Measurements from ENCODE around the gene PLXND1. TPM values are rescaled to one million over a fixed set of nuclear protein-coding genes. Genes with fewer than 3 reads are reported as not detected.
"Not testable (repeated sequence)": the region's sequence is repeated elsewhere in the genome, so short reads cannot be mapped to it uniquely, and the experiment has no call there.

PLXND1 gene
- total RNA-seq, 1 experiment from 2014 or later: 26.3 TPM

- peak overlapping the region; percentile 82 for H3K27ac Mint-ChIP-seq (ENCODE audit: unreplicated experiment)
- Histone ChIP-seq H3K9me3 (no peaks in the 10 kb centered on the region), H3K4me1 (peaks cover 22% of the 10 kb centered on the region), H3K4me3 (ENCODE audit: low read depth, low read length) (no peak overlapping the region), H3K36me3 (ENCODE audit: control insufficient read depth, insufficient read depth, low read length) (no peaks in the 10 kb centered on the region), H3K27me3 (replicated peaks; ENCODE audit: control insufficient read depth, insufficient read depth, low read length) (no peaks in the 10 kb centered on the region)
- TF ChIP-seq, protein P1, sequence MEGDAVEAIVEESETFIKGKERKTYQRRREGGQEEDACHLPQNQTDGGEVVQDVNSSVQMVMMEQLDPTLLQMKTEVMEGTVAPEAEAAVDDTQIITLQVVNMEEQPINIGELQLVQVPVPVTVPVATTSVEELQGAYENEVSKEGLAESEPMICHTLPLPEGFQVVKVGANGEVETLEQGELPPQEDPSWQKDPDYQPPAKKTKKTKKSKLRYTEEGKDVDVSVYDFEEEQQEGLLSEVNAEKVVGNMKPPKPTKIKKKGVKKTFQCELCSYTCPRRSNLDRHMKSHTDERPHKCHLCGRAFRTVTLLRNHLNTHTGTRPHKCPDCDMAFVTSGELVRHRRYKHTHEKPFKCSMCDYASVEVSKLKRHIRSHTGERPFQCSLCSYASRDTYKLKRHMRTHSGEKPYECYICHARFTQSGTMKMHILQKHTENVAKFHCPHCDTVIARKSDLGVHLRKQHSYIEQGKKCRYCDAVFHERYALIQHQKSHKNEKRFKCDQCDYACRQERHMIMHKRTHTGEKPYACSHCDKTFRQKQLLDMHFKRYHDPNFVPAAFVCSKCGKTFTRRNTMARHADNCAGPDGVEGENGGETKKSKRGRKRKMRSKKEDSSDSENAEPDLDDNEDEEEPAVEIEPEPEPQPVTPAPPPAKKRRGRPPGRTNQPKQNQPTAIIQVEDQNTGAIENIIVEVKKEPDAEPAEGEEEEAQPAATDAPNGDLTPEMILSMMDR (IDR thresholded peaks at IDR 0.05; ENCODE audit: insufficient read depth in 1 of 2, low read depth in 1 of 2, low read length in 1 of 2, severe bottlenecking in 1 of 2, unreplicated experiment in 1 of 2): no peak
- H3K27me3 Mint-ChIP-seq (ENCODE audit: insufficient read depth, unreplicated experiment): no peaks in the 10 kb centered on the region
- no peak overlapping the region for H3K4me3 Mint-ChIP-seq (ENCODE audit: unreplicated experiment)
- no peaks in the 10 kb centered on the region for H3K9me3 Mint-ChIP-seq (ENCODE audit: unreplicated experiment)
- intact Hi-C loops (cut with micrococcal nuclease; ENCODE audit: unreplicated experiment): no loop called here
- BruUV-seq (replicated peaks): no TSS peak
- ChIA-PET POLR2A (no interaction called here), CTCF (no interaction called here)
- peak; percentile 33 to 70 for DNase-seq
- peaks cover 6% of the 10 kb centered on the region for H3K4me1 Mint-ChIP-seq (ENCODE audit: low read depth, unreplicated experiment)
- no peaks in the 10 kb centered on the region for H3K36me3 Mint-ChIP-seq (ENCODE audit: insufficient read depth, unreplicated experiment)
Measured at GRCh38 chr3:129611812-129612533, 5.5 kb upstream of the PLXND1 start.

DNA sequence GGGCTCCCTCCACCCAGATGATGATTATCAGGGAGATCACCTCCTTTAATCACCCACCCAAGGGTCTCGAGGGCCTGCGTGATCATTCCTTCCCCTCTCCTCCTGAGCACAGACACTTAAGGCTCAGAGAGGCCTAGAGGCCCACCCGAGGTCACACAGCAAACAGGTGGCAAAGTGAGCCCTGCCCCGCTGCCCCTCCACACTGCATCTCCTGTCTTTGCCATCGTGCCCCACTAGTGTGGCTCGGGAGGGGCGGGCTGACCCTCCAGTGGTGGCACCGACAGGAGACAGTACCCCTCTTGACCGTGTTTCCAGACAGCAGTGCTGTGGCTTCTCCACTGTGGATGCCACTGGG is 4.9 kb upstream of the PLXND1 start:
- Mint-ChIP-seq H3K4me1 (ENCODE audit: low read depth, unreplicated experiment) (peaks cover 6% of the 10 kb centered on the region), H3K27ac (ENCODE audit: unreplicated experiment) (peak overlapping the region; percentile 82), H3K9me3 (ENCODE audit: unreplicated experiment) (no peaks in the 10 kb centered on the region), H3K4me3 (ENCODE audit: unreplicated experiment) (no peak overlapping the region), H3K36me3 (ENCODE audit: insufficient read depth, unreplicated experiment) (no peaks in the 10 kb centered on the region), H3K27me3 (ENCODE audit: insufficient read depth, unreplicated experiment) (no peaks in the 10 kb centered on the region)
- no peak overlapping the region for H3K4me3 ChIP-seq (ENCODE audit: low read depth, low read length)
- H3K4me1 ChIP-seq: peaks cover 22% of the 10 kb centered on the region
- H3K27me3 ChIP-seq (replicated peaks; ENCODE audit: control insufficient read depth, insufficient read depth, low read length): no peaks in the 10 kb centered on the region
- TF ChIP-seq, protein P1 (IDR thresholded peaks at IDR 0.05; ENCODE audit: insufficient read depth in 1 of 2, low read depth in 1 of 2, low read length in 1 of 2, severe bottlenecking in 1 of 2, unreplicated experiment in 1 of 2): no peak
- no peaks in the 10 kb centered on the region for H3K36me3 ChIP-seq (ENCODE audit: control insufficient read depth, insufficient read depth, low read length)
- ChIA-PET POLR2A (no interaction called here), CTCF (no interaction called here)
- H3K9me3 ChIP-seq: no peaks in the 10 kb centered on the region
- BruUV-seq (replicated peaks): no TSS peak
- DNase-seq: no peak
- intact Hi-C loops (cut with micrococcal nuclease; ENCODE audit: unreplicated experiment): no loop called here

- H3K9me3 ChIP-seq; BruUV-seq (replicated peaks); intact Hi-C loops (cut with micrococcal nuclease; ENCODE audit: unreplicated experiment): not testable (repeated sequence)
Measured at GRCh38 chr3:129610794-129611445, 4.4 kb upstream of the PLXND1 start.

More at GRCh38 chr3:129610794-129611445, 4.4 kb upstream of the PLXND1 start:
- POLR2A ChIA-PET; DNase-seq; H3K4me1 Mint-ChIP-seq (ENCODE audit: low read depth, unreplicated experiment); H3K4me3 Mint-ChIP-seq (ENCODE audit: unreplicated experiment); H3K36me3 ChIP-seq (ENCODE audit: control insufficient read depth, insufficient read depth, low read length); CTCF ChIA-PET; H3K9me3 Mint-ChIP-seq (ENCODE audit: unreplicated experiment); H3K4me3 ChIP-seq (ENCODE audit: low read depth, low read length); H3K27me3 Mint-ChIP-seq (ENCODE audit: insufficient read depth, unreplicated experiment); H3K27ac Mint-ChIP-seq (ENCODE audit: unreplicated experiment); H3K36me3 Mint-ChIP-seq (ENCODE audit: insufficient read depth, unreplicated experiment); H3K27me3 ChIP-seq (replicated peaks; ENCODE audit: control insufficient read depth, insufficient read depth, low read length): not testable (repeated sequence)
- peaks cover 22% of the 10 kb centered on the region for H3K4me1 ChIP-seq

Data from Caco-2 (cell line).